H9 (cell line): ENCODE data around the gene IBA57. TPM values are rescaled to one million over a fixed set of nuclear protein-coding genes. Genes with fewer than 3 reads are reported as not detected.

Source experiments
- DNase-seq: peaks from one replicate; pipeline ENCODE4 v3.0.0-alpha.2; 2017
- H2AFZ ChIP-seq: one replicate; pipeline ENCODE4 v1.6.1; 2013; ENCODE audit warnings: mild to moderate bottlenecking, low read length, control low read depth, moderate library complexity
- H2AK5ac ChIP-seq: 2 replicates; pipeline ENCODE4 v1.6.1; 2013; ENCODE audit warnings: low read length, control low read depth, mixed read lengths; ENCODE audit not compliant: insufficient read length
- H2BK120ac ChIP-seq: one replicate; pipeline ENCODE4 v1.6.1; 2013; ENCODE audit warnings: low read depth, mild to moderate bottlenecking, low read length, control low read depth, inconsistent platforms; ENCODE audit not compliant: poor library complexity, severe bottlenecking
- H2BK12ac ChIP-seq: 2 replicates; pipeline ENCODE4 v1.6.1; 2013; ENCODE audit warnings: low read length, control low read depth, mixed read lengths, low read depth; ENCODE audit not compliant: insufficient read length
- H2BK15ac ChIP-seq: 2 replicates; pipeline ENCODE4 v1.6.1; 2013; ENCODE audit warnings: low read depth, low read length, control low read depth
- H2BK20ac ChIP-seq: one replicate; pipeline ENCODE4 v1.6.1; 2013; ENCODE audit warnings: low read depth, mild to moderate bottlenecking, low read length, control low read depth, inconsistent platforms; ENCODE audit not compliant: poor library complexity, severe bottlenecking
- H2BK5ac ChIP-seq: 2 replicates; pipeline ENCODE4 v1.6.1; 2013; ENCODE audit warnings: low read length, control low read depth, mixed read lengths; ENCODE audit not compliant: insufficient read length
- H3K14ac ChIP-seq: 2 replicates; pipeline ENCODE4 v1.6.1; 2013; ENCODE audit warnings: low read length, control low read depth; ENCODE audit not compliant: insufficient read depth
- H3K18ac ChIP-seq: 2 replicates; pipeline ENCODE4 v1.6.1; 2013; ENCODE audit warnings: low read depth, mild to moderate bottlenecking, mixed read lengths, low read length, control low read depth; ENCODE audit not compliant: insufficient read length
- H3K23ac ChIP-seq: 2 replicates; pipeline ENCODE4 v1.6.1; 2013; ENCODE audit warnings: low read length, control low read depth, mixed read lengths, low read depth; ENCODE audit not compliant: insufficient read length
- H3K23me2 ChIP-seq: 2 replicates; pipeline ENCODE4 v1.6.1; 2013; ENCODE audit warnings: low read depth, mild to moderate bottlenecking, mixed read lengths, low read length, control low read depth; ENCODE audit not compliant: insufficient read length, poor library complexity, severe bottlenecking
- H3K27ac ChIP-seq: 2 replicates; pipeline ENCODE4 v1.5.1; 2013; ENCODE audit warnings: low read length, control low read depth, mixed read lengths, low read depth; ENCODE audit not compliant: insufficient read length
- H3K27me3 ChIP-seq: 2 replicates; pipeline ENCODE4 v1.6.1; 2013; ENCODE audit warnings: low read length, control low read depth, inconsistent platforms; ENCODE audit not compliant: insufficient read depth
- H3K4ac ChIP-seq: 2 replicates; pipeline ENCODE4 v1.6.1; 2013; ENCODE audit warnings: low read depth, mild to moderate bottlenecking, control low read depth, inconsistent platforms, low read length, moderate library complexity
- H3K4me1 ChIP-seq: 2 replicates; pipeline ENCODE4 v1.6.1; 2013; ENCODE audit warnings: low read length, control low read depth, inconsistent platforms; ENCODE audit not compliant: insufficient read depth
- H3K4me2 ChIP-seq: 2 replicates; pipeline ENCODE4 v1.6.1; 2013; ENCODE audit warnings: low read length, control low read depth, mixed read lengths; ENCODE audit not compliant: insufficient read length, insufficient read depth
- H3K56ac ChIP-seq: 2 replicates; pipeline ENCODE4 v1.6.1; 2013; ENCODE audit warnings: low read depth, mild to moderate bottlenecking, mixed read lengths, low read length, control low read depth; ENCODE audit not compliant: insufficient read length
- H3K79me1 ChIP-seq: 2 replicates; pipeline ENCODE4 v1.6.1; 2013; ENCODE audit warnings: low read depth, mild to moderate bottlenecking, moderate library complexity, low read length, control low read depth, inconsistent platforms; ENCODE audit not compliant: insufficient read depth, poor library complexity, severe bottlenecking
- H3K79me2 ChIP-seq: 2 replicates; pipeline ENCODE4 v1.6.1; 2013; ENCODE audit warnings: low read length, control low read depth, inconsistent platforms; ENCODE audit not compliant: insufficient read depth
- H3K9ac ChIP-seq: 2 replicates; pipeline ENCODE4 v1.6.1; 2013; ENCODE audit warnings: low read length, control low read depth, mixed read lengths; ENCODE audit not compliant: insufficient read length; ENCODE audit errors: extremely low read depth
- H3K9me3 ChIP-seq: one replicate; pipeline ENCODE4 v1.6.1; 2013; ENCODE audit warnings: low read depth, low read length, inconsistent platforms; ENCODE audit not compliant: control insufficient read depth
- H3T11ph ChIP-seq: one replicate; pipeline ENCODE4 v1.6.1; 2013; ENCODE audit warnings: mild to moderate bottlenecking, low read length, control low read depth, inconsistent platforms
- H4K20me1 ChIP-seq: one replicate; pipeline ENCODE4 v1.6.1; 2013; ENCODE audit not compliant: control insufficient read depth, insufficient read length, insufficient read depth
- H4K5ac ChIP-seq: 2 replicates; pipeline ENCODE4 v1.6.1; 2013; ENCODE audit warnings: low read depth, mild to moderate bottlenecking, mixed read lengths, low read length, control low read depth; ENCODE audit not compliant: insufficient read length
- H4K8ac ChIP-seq: replicated peaks from 2 replicates; pipeline ENCODE4 v1.6.1; 2013; ENCODE audit warnings: low read length, control low read depth, mixed read lengths, low read depth; ENCODE audit not compliant: insufficient read length
- H4K91ac ChIP-seq: 2 replicates; pipeline ENCODE4 v1.6.1; 2013; ENCODE audit warnings: low read depth, mild to moderate bottlenecking, moderate library complexity, mixed read lengths, low read length, control low read depth; ENCODE audit not compliant: insufficient read length
- H3K27ac Mint-ChIP-seq, 3 experiments: 2 replicates in 2 of 3; 3 replicates in 1 of 3; pipeline ENCODE4 v1.8.0; 2020 to 2021; ENCODE audit warnings: mixed read lengths in 3 of 3, mild to moderate bottlenecking in 1 of 3, moderate library complexity in 1 of 3
- H3K27me3 Mint-ChIP-seq: 2 replicates; pipeline ENCODE4 v1.8.0; 2021; ENCODE audit warnings: low read depth, mild to moderate bottlenecking, moderate library complexity, mixed read lengths
- H3K36me3 Mint-ChIP-seq, 3 experiments: 2 replicates in 2 of 3; 3 replicates in 1 of 3; pipeline ENCODE4 v1.8.0; 2020 to 2021; ENCODE audit warnings: low read depth in 3 of 3, mixed read lengths in 3 of 3; ENCODE audit not compliant: insufficient read depth in 1 of 3
- H3K4me1 Mint-ChIP-seq, 2 experiments: 2 replicates each; pipeline ENCODE4 v1.8.0; 2020; ENCODE audit warnings: mixed read lengths in 2 of 2
- H3K4me3 Mint-ChIP-seq, 2 experiments: 2 replicates in 1 of 2; 3 replicates in 1 of 2; pipeline ENCODE4 v1.8.0; 2020 to 2021; ENCODE audit warnings: mild to moderate bottlenecking in 2 of 2, mixed read lengths in 2 of 2, moderate library complexity in 1 of 2
- H3K9me3 Mint-ChIP-seq, 2 experiments: 2 replicates in 1 of 2; 3 replicates in 1 of 2; pipeline ENCODE4 v1.8.0; 2020; ENCODE audit warnings: mild to moderate bottlenecking in 2 of 2, mixed read lengths in 2 of 2, moderate library complexity in 1 of 2
- WGBS: extraction: QIAGEN DNeasy Blood & Tissue Kit; methylation state at CpG from one replicate; pipeline ENCODE4 v1.1.7; 2013; ENCODE audit warnings: missing lambda C conversion rate, low lambda C conversion rate, mixed read lengths; ENCODE audit not compliant: insufficient read length; ENCODE audit errors: extremely low coverage; 5-methylcytosine and 5-hydroxymethylcytosine counted together
- total RNA-seq: library from RNA; stranded (reverse); gene quantifications from 2 replicates; pipeline ENCODE4 v1.2.1, GENCODE V29; 2021
- TF ChIP-seq, protein P1 (sequence below): fragments of 200-600 bp; sonication (generic); conservative IDR thresholded peaks from 3 replicates; pipeline ENCODE4 v1.8.0; 2021; ENCODE audit warnings: antibody characterized with exemption, mild to moderate bottlenecking

IBA57 gene
- total RNA-seq, 1 experiment from 2014 or later = 12.6 TPM

GRCh38 chr1:228177183-228177475 lies 11.5 kb downstream of the IBA57 start:
- no peak overlapping the region for H3K23ac ChIP-seq
- no peak overlapping the region for H3K27ac Mint-ChIP-seq
- no peak overlapping the region for H3K56ac ChIP-seq
- H2BK12ac ChIP-seq = no peak overlapping the region
- H3K27me3 Mint-ChIP-seq = no peaks in the 10 kb centered on the region; the same call in none of the 2 replicates
- no peak overlapping the region for H3T11ph ChIP-seq
- TF ChIP-seq, protein P1, sequence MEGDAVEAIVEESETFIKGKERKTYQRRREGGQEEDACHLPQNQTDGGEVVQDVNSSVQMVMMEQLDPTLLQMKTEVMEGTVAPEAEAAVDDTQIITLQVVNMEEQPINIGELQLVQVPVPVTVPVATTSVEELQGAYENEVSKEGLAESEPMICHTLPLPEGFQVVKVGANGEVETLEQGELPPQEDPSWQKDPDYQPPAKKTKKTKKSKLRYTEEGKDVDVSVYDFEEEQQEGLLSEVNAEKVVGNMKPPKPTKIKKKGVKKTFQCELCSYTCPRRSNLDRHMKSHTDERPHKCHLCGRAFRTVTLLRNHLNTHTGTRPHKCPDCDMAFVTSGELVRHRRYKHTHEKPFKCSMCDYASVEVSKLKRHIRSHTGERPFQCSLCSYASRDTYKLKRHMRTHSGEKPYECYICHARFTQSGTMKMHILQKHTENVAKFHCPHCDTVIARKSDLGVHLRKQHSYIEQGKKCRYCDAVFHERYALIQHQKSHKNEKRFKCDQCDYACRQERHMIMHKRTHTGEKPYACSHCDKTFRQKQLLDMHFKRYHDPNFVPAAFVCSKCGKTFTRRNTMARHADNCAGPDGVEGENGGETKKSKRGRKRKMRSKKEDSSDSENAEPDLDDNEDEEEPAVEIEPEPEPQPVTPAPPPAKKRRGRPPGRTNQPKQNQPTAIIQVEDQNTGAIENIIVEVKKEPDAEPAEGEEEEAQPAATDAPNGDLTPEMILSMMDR = no peak
- H2AFZ ChIP-seq = no peak overlapping the region
- no peaks in the 10 kb centered on the region for H3K79me1 ChIP-seq
- no peak overlapping the region for H3K4ac ChIP-seq
- H4K20me1 ChIP-seq = no peaks in the 10 kb centered on the region
- H3K9me3 Mint-ChIP-seq = no peaks in the 10 kb centered on the region
- no peak overlapping the region for H2BK20ac ChIP-seq
- H3K4me1 Mint-ChIP-seq = no peaks in the 10 kb centered on the region
- H3K4me1 ChIP-seq = no peaks in the 10 kb centered on the region
- no peak overlapping the region for H4K5ac ChIP-seq
- H3K9ac ChIP-seq = no peak overlapping the region
- no peak for DNase-seq
- H2BK120ac ChIP-seq = no peak overlapping the region
- no peaks in the 10 kb centered on the region for H3K9me3 ChIP-seq
- no peak overlapping the region for H4K91ac ChIP-seq
- no peaks in the 10 kb centered on the region for H3K27me3 ChIP-seq
- H3K23me2 ChIP-seq = no peaks in the 10 kb centered on the region
- H2BK15ac ChIP-seq = no peak overlapping the region
- H3K14ac ChIP-seq = no peak overlapping the region; the same call in 1 of the 2 replicates
- H3K4me2 ChIP-seq = no peak overlapping the region
- no peak overlapping the region for H3K4me3 Mint-ChIP-seq
- no peak overlapping the region for H3K27ac ChIP-seq
- H4K8ac ChIP-seq = no peak overlapping the region
- H3K18ac ChIP-seq = no peak overlapping the region
- WGBS = no CpG with 5 or more reads among the region's 5 CpGs
- H3K79me2 ChIP-seq = 0 out of 2 replicates have a peak, but pooled peaks cover 1% of the 10 kb centered on the region
- H2AK5ac ChIP-seq = no peak overlapping the region
- no peaks in the 10 kb centered on the region; a peak in 1 of 7 replicates for H3K36me3 Mint-ChIP-seq
- H2BK5ac ChIP-seq = no peak overlapping the region
